Measurements from ENCODE around the gene FLT3.

- TF ChIP-seq, protein P1, sequence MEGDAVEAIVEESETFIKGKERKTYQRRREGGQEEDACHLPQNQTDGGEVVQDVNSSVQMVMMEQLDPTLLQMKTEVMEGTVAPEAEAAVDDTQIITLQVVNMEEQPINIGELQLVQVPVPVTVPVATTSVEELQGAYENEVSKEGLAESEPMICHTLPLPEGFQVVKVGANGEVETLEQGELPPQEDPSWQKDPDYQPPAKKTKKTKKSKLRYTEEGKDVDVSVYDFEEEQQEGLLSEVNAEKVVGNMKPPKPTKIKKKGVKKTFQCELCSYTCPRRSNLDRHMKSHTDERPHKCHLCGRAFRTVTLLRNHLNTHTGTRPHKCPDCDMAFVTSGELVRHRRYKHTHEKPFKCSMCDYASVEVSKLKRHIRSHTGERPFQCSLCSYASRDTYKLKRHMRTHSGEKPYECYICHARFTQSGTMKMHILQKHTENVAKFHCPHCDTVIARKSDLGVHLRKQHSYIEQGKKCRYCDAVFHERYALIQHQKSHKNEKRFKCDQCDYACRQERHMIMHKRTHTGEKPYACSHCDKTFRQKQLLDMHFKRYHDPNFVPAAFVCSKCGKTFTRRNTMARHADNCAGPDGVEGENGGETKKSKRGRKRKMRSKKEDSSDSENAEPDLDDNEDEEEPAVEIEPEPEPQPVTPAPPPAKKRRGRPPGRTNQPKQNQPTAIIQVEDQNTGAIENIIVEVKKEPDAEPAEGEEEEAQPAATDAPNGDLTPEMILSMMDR (tag by site-specific recombination; IDR thresholded peaks at IDR 0.05) = no peak
- TF ChIP-seq ZNF76 (tag by site-specific recombination; IDR thresholded peaks at IDR 0.05; ENCODE audit: borderline replicate concordance, low read depth) (no peak), KLF7 (tag by site-specific recombination; IDR thresholded peaks at IDR 0.05; ENCODE audit: borderline replicate concordance) (no peak), PATZ1 (tag by site-specific recombination; IDR thresholded peaks at IDR 0.05) (no peak), HOXC10 (CRISPR knock-in tag; IDR thresholded peaks at IDR 0.05) (no peak), ZBTB26 (tag by site-specific recombination; optimal IDR thresholded peaks at IDR 0.05) (no peak), ZNF239 (tag by site-specific recombination; IDR thresholded peaks at IDR 0.05) (no peak), YY1 (tag by site-specific recombination; IDR thresholded peaks at IDR 0.05) (no peak), ZNF302 (tag by site-specific recombination; IDR thresholded peaks at IDR 0.05; ENCODE audit: low read depth) (no peak), ZFHX2 (tag by site-specific recombination; conservative IDR thresholded peaks at IDR 0.05) (no peak), BCL11B (tag by site-specific recombination; IDR thresholded peaks at IDR 0.05; ENCODE audit: low read depth) (no peak), ZNF670 (tag by site-specific recombination; IDR thresholded peaks at IDR 0.05; ENCODE audit: low read depth) (no peak)
- TF ChIP-seq, protein P2, sequence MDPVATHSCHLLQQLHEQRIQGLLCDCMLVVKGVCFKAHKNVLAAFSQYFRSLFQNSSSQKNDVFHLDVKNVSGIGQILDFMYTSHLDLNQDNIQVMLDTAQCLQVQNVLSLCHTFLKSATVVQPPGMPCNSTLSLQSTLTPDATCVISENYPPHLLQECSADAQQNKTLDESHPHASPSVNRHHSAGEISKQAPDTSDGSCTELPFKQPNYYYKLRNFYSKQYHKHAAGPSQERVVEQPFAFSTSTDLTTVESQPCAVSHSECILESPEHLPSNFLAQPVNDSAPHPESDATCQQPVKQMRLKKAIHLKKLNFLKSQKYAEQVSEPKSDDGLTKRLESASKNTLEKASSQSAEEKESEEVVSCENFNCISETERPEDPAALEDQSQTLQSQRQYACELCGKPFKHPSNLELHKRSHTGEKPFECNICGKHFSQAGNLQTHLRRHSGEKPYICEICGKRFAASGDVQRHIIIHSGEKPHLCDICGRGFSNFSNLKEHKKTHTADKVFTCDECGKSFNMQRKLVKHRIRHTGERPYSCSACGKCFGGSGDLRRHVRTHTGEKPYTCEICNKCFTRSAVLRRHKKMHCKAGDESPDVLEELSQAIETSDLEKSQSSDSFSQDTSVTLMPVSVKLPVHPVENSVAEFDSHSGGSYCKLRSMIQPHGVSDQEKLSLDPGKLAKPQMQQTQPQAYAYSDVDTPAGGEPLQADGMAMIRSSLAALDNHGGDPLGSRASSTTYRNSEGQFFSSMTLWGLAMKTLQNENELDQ (tag by site-specific recombination; IDR thresholded peaks at IDR 0.05; ENCODE audit: low read depth) = no peak
- TF ChIP-seq, protein P3, sequence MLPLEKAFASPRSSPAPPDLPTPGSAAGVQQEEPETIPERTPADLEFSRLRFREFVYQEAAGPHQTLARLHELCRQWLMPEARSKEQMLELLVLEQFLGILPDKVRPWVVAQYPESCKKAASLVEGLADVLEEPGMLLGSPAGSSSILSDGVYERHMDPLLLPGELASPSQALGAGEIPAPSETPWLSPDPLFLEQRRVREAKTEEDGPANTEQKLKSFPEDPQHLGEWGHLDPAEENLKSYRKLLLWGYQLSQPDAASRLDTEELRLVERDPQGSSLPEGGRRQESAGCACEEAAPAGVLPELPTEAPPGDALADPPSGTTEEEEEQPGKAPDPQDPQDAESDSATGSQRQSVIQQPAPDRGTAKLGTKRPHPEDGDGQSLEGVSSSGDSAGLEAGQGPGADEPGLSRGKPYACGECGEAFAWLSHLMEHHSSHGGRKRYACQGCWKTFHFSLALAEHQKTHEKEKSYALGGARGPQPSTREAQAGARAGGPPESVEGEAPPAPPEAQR (tag by site-specific recombination; IDR thresholded peaks at IDR 0.05) = no peak
Observed at GRCh38 chr13:27964741-27965323, 135.5 kb downstream of the FLT3 start.
